GM23338 (cell line): ENCODE data around the gene RELCH. TPM values are rescaled to one million over a fixed set of nuclear protein-coding genes. Genes with fewer than 3 reads are reported as not detected.

Experiments used
- ATAC-seq: fragments of 200-7000 bp; cut with Tn5 transposase; 3 replicates; pipeline ENCODE4 v1.9.1; 2020
- DNase-seq: peaks from one replicate; pipeline ENCODE4 v3.0.0-alpha.2; 2015; ENCODE audit warnings: low spot score
- H2AFZ ChIP-seq: fragments of 200-600 bp; sonication (generic); 2 replicates; pipeline ENCODE4 v1.8.0; 2016; ENCODE audit warnings: antibody characterized with exemption, mild to moderate bottlenecking, moderate library complexity
- H3F3A ChIP-seq: fragments of 200-600 bp; sonication (generic); replicated peaks from 2 replicates; pipeline ENCODE4 v1.8.0; 2017; ENCODE audit warnings: antibody characterized with exemption, mixed run types, low read depth
- H3K27ac ChIP-seq: fragments of 200-600 bp; sonication (generic); 2 replicates; pipeline ENCODE4 v1.6.1; 2016; ENCODE audit warnings: low read depth
- H3K27me3 ChIP-seq: fragments of 200-600 bp; sonication (generic); 2 replicates; pipeline ENCODE4 v1.8.0; 2016; ENCODE audit warnings: mild to moderate bottlenecking, mixed run types, moderate library complexity; ENCODE audit not compliant: insufficient read depth
- H3K36me3 ChIP-seq: fragments of 200-600 bp; sonication (generic); 2 replicates; pipeline ENCODE4 v1.8.0; 2016; ENCODE audit warnings: mild to moderate bottlenecking; ENCODE audit not compliant: insufficient read depth
- H3K4me1 ChIP-seq: fragments of 200-600 bp; sonication (generic); 2 replicates; pipeline ENCODE4 v1.8.0; 2016; ENCODE audit warnings: mild to moderate bottlenecking, moderate library complexity; ENCODE audit not compliant: insufficient read depth
- H3K4me2 ChIP-seq: fragments of 200-600 bp; sonication (generic); 2 replicates; pipeline ENCODE4 v1.7.1; 2017; ENCODE audit warnings: mixed run types
- H3K4me3 ChIP-seq: fragments of 200-600 bp; sonication (generic); 2 replicates; pipeline ENCODE4 v1.6.1; 2016; ENCODE audit warnings: mixed run types
- H3K79me2 ChIP-seq: fragments of 200-600 bp; sonication (generic); replicated peaks from 2 replicates; pipeline ENCODE4 v1.8.0; 2017; ENCODE audit warnings: mild to moderate bottlenecking; ENCODE audit not compliant: insufficient read depth
- H3K9me2 ChIP-seq: fragments of 200-600 bp; sonication (generic); 2 replicates; pipeline ENCODE4 v1.8.0; 2017; ENCODE audit not compliant: insufficient read depth
- H4K20me1 ChIP-seq: fragments of 200-600 bp; sonication (generic); replicated peaks from 2 replicates; pipeline ENCODE4 v1.8.0; 2017; ENCODE audit warnings: mild to moderate bottlenecking; ENCODE audit not compliant: insufficient read depth
- H3K27ac Mint-ChIP-seq: 2 replicates; pipeline ENCODE4 v1.8.0; 2020; ENCODE audit warnings: inconsistent platforms, mild to moderate bottlenecking, moderate library complexity, mixed read lengths
- H3K27me3 Mint-ChIP-seq: 3 replicates; pipeline ENCODE4 v1.8.0; 2022; ENCODE audit warnings: low read depth, mild to moderate bottlenecking, moderate library complexity, mixed read lengths, inconsistent platforms; ENCODE audit not compliant: insufficient read depth, poor library complexity
- H3K36me3 Mint-ChIP-seq: 3 replicates; pipeline ENCODE4 v1.8.0; 2021; ENCODE audit warnings: low read depth, mild to moderate bottlenecking, inconsistent platforms, moderate library complexity, mixed read lengths
- H3K4me1 Mint-ChIP-seq: 3 replicates; pipeline ENCODE4 v1.8.0; 2020; ENCODE audit warnings: mild to moderate bottlenecking, inconsistent platforms, mixed read lengths
- H3K4me3 Mint-ChIP-seq: 3 replicates; pipeline ENCODE4 v1.8.0; 2021; ENCODE audit warnings: moderate library complexity, mild to moderate bottlenecking, inconsistent platforms, mixed read lengths
- H3K9me3 Mint-ChIP-seq: 3 replicates; pipeline ENCODE4 v1.8.0; 2020; ENCODE audit warnings: moderate library complexity, mild to moderate bottlenecking, inconsistent platforms, mixed read lengths
- CREB1 ChIP-seq: fragments of 250-450 bp; sonication (Bioruptor Pico); IDR thresholded peaks from 2 replicates; pipeline ENCODE4 v1.5.0; 2020; ENCODE audit warnings: low read depth, mild to moderate bottlenecking, moderate library complexity
- EZH2 ChIP-seq: fragments of 200-600 bp; sonication (generic); IDR thresholded peaks from one replicate; pipeline ENCODE4 v1.8.0; 2017; ENCODE audit warnings: antibody characterized with exemption, mild to moderate bottlenecking, low read depth; ENCODE audit not compliant: unreplicated experiment
- EZH2phosphoT487 ChIP-seq: fragments of 200-600 bp; sonication (generic); IDR thresholded peaks from one replicate; pipeline ENCODE4 v1.8.1; 2018; ENCODE audit warnings: antibody characterized with exemption; ENCODE audit not compliant: unreplicated experiment
- JUNB ChIP-seq: IDR thresholded peaks from one replicate; pipeline ENCODE4 v1.6.1; 2016; ENCODE audit warnings: antibody characterized with exemption; ENCODE audit not compliant: unreplicated experiment
- NANOG ChIP-seq: IDR thresholded peaks from 2 replicates; pipeline ENCODE4 v1.6.1; 2016; ENCODE audit warnings: antibody characterized with exemption, borderline replicate concordance
- POLR2AphosphoS5 ChIP-seq: IDR thresholded peaks from 2 replicates; pipeline ENCODE4 v1.6.1; 2016; ENCODE audit warnings: antibody characterized with exemption, low read depth
- REST ChIP-seq: IDR thresholded peaks from one replicate; pipeline ENCODE4 v1.6.1; 2018; ENCODE audit warnings: antibody characterized with exemption; ENCODE audit not compliant: unreplicated experiment
- STAT1 ChIP-seq: IDR thresholded peaks from one replicate; pipeline ENCODE4 v1.6.1; 2016; ENCODE audit warnings: antibody characterized with exemption; ENCODE audit not compliant: unreplicated experiment
- ZNF114 ChIP-seq: fragments of 250-450 bp; sonication (Bioruptor Pico); IDR thresholded peaks from 2 replicates; pipeline ENCODE4 v1.5.0; 2020; ENCODE audit warnings: mild to moderate bottlenecking, moderate library complexity
- ZNF331 ChIP-seq: fragments of 250-450 bp; sonication (Bioruptor Pico); IDR thresholded peaks from 2 replicates; pipeline ENCODE4 v1.5.0; 2020; ENCODE audit warnings: low read depth, mild to moderate bottlenecking, moderate library complexity
- polyA plus RNA-seq: library from polyadenylated mRNA; unstranded; fragments of >200 nt; fragmentation: Nextera tagmentation; extraction: Ambion mirVana; gene quantifications from 2 replicates; pipeline ENCODE4 v1.2.1, GENCODE V29; 2016
- total RNA-seq: library from RNA; depleted of rRNA; stranded (reverse); fragments of >200 nt; shearing (Covaris generic); gene quantifications from 2 replicates; pipeline ENCODE4 v1.2.3, GENCODE V29; 2014
- TF ChIP-seq, protein P1 (sequence below): IDR thresholded peaks from 2 replicates; pipeline ENCODE4 v1.6.1; 2016; ENCODE audit warnings: antibody characterized with exemption
- TF ChIP-seq, protein P2 (sequence below), 2 experiments: fragments of 200-600 bp in 1 of 2; sonication (generic) in 1 of 2; conservative IDR thresholded peaks; 2 replicates each; pipeline versions ENCODE4 v1.5.1 to v1.6.1; 2016 to 2017; ENCODE audit warnings: antibody characterized with exemption in 2 of 2, low read depth in 2 of 2, mild to moderate bottlenecking in 2 of 2, moderate library complexity in 1 of 2
- TF ChIP-seq, protein P3 (sequence below): fragments of 250-450 bp; sonication (Bioruptor Pico); IDR thresholded peaks from 2 replicates; pipeline ENCODE4 v1.5.0; 2020; ENCODE audit warnings: mild to moderate bottlenecking, moderate library complexity

The RELCH gene
- total and polyA plus RNA-seq, 2 experiments from 2014 or later = 8.8 to 56.4 TPM

GRCh38 chr18:62284637-62285036 lies 97.6 kb downstream of the RELCH start:
- Mint-ChIP-seq H3K27me3 (no peaks in the 10 kb centered on the region), H3K27ac (no peak overlapping the region), H3K4me1 (peaks cover under 1% of the 10 kb centered on the region; the same call in 2 of the 3 replicates), H3K4me3 (no peak overlapping the region), H3K36me3 (peaks cover 20% of the 10 kb centered on the region; the same call in 2 of the 3 replicates), H3K9me3 (no peaks in the 10 kb centered on the region)
- H3K36me3 ChIP-seq = 0 out of 2 replicates have a peak, but pooled peaks cover 4% of the 10 kb centered on the region
- H2AFZ ChIP-seq = no peak overlapping the region
- no peaks in the 10 kb centered on the region for H3K27me3 ChIP-seq
- TF ChIP-seq, protein P1, sequence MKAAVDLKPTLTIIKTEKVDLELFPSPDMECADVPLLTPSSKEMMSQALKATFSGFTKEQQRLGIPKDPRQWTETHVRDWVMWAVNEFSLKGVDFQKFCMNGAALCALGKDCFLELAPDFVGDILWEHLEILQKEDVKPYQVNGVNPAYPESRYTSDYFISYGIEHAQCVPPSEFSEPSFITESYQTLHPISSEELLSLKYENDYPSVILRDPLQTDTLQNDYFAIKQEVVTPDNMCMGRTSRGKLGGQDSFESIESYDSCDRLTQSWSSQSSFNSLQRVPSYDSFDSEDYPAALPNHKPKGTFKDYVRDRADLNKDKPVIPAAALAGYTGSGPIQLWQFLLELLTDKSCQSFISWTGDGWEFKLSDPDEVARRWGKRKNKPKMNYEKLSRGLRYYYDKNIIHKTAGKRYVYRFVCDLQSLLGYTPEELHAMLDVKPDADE = no peak
- TF ChIP-seq EZH2phosphoT487 (no peak), POLR2AphosphoS5 (no peak), NANOG (no peak), STAT1 (no peak), ZNF331 (no peak), REST (no peak), CREB1 (no peak), JUNB (no peak), EZH2 (no peak), ZNF114 (CRISPR knock-in tag) (no peak)
- TF ChIP-seq, protein P2, sequence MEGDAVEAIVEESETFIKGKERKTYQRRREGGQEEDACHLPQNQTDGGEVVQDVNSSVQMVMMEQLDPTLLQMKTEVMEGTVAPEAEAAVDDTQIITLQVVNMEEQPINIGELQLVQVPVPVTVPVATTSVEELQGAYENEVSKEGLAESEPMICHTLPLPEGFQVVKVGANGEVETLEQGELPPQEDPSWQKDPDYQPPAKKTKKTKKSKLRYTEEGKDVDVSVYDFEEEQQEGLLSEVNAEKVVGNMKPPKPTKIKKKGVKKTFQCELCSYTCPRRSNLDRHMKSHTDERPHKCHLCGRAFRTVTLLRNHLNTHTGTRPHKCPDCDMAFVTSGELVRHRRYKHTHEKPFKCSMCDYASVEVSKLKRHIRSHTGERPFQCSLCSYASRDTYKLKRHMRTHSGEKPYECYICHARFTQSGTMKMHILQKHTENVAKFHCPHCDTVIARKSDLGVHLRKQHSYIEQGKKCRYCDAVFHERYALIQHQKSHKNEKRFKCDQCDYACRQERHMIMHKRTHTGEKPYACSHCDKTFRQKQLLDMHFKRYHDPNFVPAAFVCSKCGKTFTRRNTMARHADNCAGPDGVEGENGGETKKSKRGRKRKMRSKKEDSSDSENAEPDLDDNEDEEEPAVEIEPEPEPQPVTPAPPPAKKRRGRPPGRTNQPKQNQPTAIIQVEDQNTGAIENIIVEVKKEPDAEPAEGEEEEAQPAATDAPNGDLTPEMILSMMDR (conservative IDR thresholded peaks at IDR 0.05; ENCODE audit: low read depth in 2 of 2) = no peak
- TF ChIP-seq, protein P3, sequence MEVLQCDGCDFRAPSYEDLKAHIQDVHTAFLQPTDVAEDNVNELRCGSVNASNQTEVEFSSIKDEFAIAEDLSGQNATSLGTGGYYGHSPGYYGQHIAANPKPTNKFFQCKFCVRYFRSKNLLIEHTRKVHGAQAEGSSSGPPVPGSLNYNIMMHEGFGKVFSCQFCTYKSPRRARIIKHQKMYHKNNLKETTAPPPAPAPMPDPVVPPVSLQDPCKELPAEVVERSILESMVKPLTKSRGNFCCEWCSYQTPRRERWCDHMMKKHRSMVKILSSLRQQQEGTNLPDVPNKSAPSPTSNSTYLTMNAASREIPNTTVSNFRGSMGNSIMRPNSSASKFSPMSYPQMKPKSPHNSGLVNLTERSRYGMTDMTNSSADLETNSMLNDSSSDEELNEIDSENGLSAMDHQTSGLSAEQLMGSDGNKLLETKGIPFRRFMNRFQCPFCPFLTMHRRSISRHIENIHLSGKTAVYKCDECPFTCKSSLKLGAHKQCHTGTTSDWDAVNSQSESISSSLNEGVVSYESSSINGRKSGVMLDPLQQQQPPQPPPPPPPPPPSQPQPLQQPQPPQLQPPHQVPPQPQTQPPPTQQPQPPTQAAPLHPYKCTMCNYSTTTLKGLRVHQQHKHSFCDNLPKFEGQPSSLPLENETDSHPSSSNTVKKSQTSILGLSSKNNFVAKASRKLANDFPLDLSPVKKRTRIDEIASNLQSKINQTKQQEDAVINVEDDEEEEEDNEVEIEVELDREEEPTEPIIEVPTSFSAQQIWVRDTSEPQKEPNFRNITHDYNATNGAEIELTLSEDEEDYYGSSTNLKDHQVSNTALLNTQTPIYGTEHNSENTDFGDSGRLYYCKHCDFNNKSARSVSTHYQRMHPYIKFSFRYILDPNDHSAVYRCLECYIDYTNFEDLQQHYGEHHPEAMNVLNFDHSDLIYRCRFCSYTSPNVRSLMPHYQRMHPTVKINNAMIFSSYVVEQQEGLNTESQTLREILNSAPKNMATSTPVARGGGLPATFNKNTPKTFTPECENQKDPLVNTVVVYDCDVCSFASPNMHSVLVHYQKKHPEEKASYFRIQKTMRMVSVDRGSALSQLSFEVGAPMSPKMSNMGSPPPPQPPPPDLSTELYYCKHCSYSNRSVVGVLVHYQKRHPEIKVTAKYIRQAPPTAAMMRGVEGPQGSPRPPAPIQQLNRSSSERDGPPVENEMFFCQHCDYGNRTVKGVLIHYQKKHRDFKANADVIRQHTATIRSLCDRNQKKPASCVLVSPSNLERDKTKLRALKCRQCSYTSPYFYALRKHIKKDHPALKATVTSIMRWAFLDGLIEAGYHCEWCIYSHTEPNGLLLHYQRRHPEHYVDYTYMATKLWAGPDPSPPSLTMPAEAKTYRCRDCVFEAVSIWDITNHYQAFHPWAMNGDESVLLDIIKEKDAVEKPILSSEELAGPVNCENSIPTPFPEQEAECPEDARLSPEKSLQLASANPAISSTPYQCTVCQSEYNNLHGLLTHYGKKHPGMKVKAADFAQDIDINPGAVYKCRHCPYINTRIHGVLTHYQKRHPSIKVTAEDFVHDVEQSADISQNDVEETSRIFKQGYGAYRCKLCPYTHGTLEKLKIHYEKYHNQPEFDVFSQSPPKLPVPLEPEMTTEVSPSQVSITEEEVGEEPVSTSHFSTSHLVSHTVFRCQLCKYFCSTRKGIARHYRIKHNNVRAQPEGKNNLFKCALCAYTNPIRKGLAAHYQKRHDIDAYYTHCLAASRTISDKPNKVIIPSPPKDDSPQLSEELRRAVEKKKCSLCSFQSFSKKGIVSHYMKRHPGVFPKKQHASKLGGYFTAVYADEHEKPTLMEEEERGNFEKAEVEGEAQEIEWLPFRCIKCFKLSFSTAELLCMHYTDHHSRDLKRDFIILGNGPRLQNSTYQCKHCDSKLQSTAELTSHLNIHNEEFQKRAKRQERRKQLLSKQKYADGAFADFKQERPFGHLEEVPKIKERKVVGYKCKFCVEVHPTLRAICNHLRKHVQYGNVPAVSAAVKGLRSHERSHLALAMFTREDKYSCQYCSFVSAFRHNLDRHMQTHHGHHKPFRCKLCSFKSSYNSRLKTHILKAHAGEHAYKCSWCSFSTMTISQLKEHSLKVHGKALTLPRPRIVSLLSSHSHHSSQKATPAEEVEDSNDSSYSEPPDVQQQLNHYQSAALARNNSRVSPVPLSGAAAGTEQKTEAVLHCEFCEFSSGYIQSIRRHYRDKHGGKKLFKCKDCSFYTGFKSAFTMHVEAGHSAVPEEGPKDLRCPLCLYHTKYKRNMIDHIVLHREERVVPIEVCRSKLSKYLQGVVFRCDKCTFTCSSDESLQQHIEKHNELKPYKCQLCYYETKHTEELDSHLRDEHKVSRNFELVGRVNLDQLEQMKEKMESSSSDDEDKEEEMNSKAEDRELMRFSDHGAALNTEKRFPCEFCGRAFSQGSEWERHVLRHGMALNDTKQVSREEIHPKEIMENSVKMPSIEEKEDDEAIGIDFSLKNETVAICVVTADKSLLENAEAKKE (CRISPR knock-in tag) = no peak
- no peaks in the 10 kb centered on the region for H3F3A ChIP-seq
- DNase-seq (no peak), ATAC-seq (no peak)
- H3K79me2 ChIP-seq = no peaks in the 10 kb centered on the region
- H3K27ac ChIP-seq = no peak overlapping the region
- H3K4me1 ChIP-seq = no peaks in the 10 kb centered on the region
- no peaks in the 10 kb centered on the region; the same call in 1 of the 2 replicates for H4K20me1 ChIP-seq
- H3K4me3 ChIP-seq = no peak overlapping the region
- no peaks in the 10 kb centered on the region for H3K9me2 ChIP-seq
- H3K4me2 ChIP-seq = no peak overlapping the region
